ENCODE data around the gene RCSD1.

The RCSD1 gene

DNA sequence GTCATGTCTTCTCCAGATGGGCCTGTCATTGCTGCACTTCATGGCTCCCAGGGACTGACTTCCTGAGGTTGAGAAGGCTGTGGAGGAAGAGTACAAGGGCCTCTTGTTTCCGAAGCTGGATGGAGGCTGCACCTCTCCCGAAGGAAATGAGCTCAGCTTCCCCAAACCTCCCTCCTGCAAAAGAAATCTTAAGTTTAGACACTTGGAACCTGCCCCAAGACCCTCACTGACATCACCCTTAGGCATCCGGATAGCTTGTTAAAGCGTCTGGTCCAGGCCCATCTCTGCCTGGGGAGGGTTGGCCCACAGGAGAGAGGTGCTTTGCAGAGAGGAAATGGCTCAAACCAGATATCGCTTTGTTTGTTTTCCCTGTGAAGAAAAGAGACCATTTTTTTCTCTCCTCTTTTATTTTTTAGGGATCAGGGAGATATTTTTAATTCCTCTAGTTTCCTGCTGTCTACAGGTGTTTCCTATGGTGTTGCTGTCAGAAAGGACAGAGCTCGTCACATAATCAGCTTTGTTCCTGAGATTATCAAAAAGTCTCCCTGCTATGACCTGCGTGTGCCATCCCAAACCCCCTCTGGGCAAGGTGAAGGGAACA is 25.0 kb downstream of the RCSD1 start:
- Mint-ChIP-seq H3K27ac (peak overlapping the region; percentile 67 to 72), H3K9me3 (no peaks in the 10 kb centered on the region), H3K27me3 (no peaks in the 10 kb centered on the region), H3K4me1 (ENCODE audit: low read depth in 2 of 2) (peaks cover 81 to 89% of the 10 kb centered on the region in 2 donors), H3K36me3 (ENCODE audit: insufficient read depth) (peaks cover 34% of the 10 kb centered on the region), H3K4me3 (peak overlapping the region; percentile 7 to 34)
- ATAC-seq (replicated peaks) (no peak), DNase-seq (no peak)

DNA sequence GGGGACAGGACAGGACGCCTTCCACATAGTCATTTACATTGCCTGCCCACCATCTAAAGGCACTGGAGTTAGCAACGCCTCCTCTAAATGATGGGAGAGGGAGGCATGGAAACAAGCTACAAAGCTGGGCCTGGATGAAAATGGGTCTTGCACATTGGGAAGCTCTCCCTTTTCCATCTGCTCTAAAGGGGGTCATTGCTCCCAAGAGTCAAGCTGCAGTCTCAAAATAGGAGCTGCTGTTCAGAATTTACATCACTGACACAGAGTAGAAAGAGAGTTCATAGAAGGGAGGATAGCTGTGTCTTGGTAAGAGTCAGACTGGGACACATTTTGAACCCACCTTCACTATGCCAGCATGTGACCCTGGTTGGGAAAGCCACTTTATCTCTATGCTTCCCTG is 26.6 kb downstream of the RCSD1 start:
- H3K36me3 Mint-ChIP-seq (ENCODE audit: insufficient read depth) = peaks cover 44% of the 10 kb centered on the region
- peak overlapping the region in 1 of 2 donors; percentile 21 for H3K4me3 Mint-ChIP-seq
- H3K4me1 Mint-ChIP-seq (ENCODE audit: low read depth in 2 of 2) = peaks cover 80 to 89% of the 10 kb centered on the region in 2 donors
- DNase-seq (no peak), ATAC-seq (replicated peaks) (no peak)
- no peaks in the 10 kb centered on the region for H3K9me3 Mint-ChIP-seq
- H3K27ac Mint-ChIP-seq = peak overlapping the region; percentile 72 to 92
- H3K27me3 Mint-ChIP-seq = no peaks in the 10 kb centered on the region

DNA sequence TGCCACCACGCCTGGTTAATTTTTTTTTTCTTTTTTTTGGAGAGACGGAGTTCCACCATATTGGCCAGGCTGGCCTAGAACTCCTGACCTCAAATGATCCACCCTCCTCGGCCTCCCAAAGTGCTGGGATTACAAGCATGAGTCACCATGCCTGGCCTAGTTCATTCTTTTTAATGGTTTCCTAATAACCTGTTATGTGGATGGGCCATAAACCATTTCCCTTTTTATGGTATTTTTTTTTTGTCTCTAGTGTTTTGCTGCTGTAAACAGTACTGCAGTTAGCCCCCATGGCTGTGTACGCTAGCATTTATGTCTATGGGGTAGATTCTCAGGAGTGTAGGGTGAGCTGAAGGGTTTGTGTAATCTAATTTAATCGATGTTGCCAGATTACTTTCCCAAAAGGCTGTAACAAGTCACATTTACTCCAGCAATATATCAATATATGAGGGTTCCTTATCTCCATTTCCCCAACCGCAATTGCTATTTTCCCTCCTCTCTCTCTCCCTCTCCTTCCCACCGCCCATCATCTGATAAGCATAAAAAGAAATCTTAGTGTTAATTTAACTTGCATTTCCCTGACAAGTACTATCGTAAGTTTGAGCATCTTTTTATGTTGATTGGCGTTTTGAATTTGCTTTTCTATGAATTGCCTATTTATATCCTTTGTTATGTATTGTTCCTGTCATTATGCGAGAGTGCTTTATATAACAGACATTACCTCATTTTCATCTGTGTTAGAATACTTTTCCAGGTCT is 28.7 kb downstream of the RCSD1 start:
- H3K4me3 Mint-ChIP-seq = peak overlapping the region; percentile 39 to 47
- H3K36me3 Mint-ChIP-seq (ENCODE audit: insufficient read depth) = peaks cover 51% of the 10 kb centered on the region
- H3K9me3 Mint-ChIP-seq = no peaks in the 10 kb centered on the region
- peak overlapping the region; percentile 72 to 92 for H3K27ac Mint-ChIP-seq
- ATAC-seq (replicated peaks) (no peak), DNase-seq (no peak)
- H3K4me1 Mint-ChIP-seq (ENCODE audit: low read depth in 2 of 2) = peaks cover 84 to 92% of the 10 kb centered on the region in 2 donors
- no peaks in the 10 kb centered on the region for H3K27me3 Mint-ChIP-seq

DNA sequence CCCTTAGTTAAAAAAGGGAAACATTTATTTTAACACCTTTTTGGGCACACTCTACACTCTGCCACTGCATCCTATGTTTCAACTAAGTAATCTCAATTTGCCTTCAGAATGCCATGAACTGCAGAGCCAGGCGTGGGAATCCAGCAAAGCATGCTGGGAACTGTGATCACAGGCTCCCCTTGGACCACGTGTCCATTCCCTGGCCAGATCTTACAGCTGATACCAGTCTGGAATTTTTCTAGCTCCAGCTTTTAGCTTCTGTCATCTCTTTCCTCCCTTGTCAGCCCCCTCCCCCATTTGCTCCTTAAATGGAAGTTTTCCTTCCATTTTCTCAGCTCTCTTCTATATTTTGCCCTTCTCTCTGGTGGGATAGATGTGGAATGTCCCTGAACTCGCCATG is 29.4 kb downstream of the RCSD1 start:
- no peak for DNase-seq
- Mint-ChIP-seq H3K4me1 (ENCODE audit: low read depth in 2 of 2) (peaks cover 80 to 90% of the 10 kb centered on the region in 2 donors), H3K27ac (peak overlapping the region; percentile 72 to 92), H3K36me3 (ENCODE audit: insufficient read depth) (peaks cover 52% of the 10 kb centered on the region), H3K9me3 (no peaks in the 10 kb centered on the region), H3K27me3 (no peaks in the 10 kb centered on the region), H3K4me3 (peak overlapping the region; percentile 42 to 47)
- no peak for ATAC-seq (replicated peaks)

DNA sequence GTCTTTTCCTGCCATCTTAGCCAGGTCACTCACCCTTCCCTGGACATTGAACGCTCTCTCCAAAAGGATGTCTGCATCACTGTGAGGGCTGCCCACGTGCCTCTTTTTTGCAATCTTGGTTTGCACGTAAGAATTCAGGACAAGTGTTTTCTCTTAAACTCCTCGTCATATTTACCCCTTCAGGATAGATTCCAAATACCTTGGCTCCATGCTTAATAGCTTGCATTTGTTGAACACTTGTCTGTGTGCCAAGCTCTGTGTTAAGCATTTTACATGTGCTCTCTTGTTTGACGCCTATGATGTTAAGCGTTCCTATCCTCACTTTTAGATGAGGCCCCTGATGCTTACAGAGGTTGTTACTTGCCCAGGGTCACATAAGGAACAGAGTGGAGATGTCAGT is 29.8 kb downstream of the RCSD1 start:
- H3K36me3 Mint-ChIP-seq (ENCODE audit: insufficient read depth) = peaks cover 56% of the 10 kb centered on the region
- H3K27ac Mint-ChIP-seq = peak overlapping the region; percentile 72 to 92

DNA sequence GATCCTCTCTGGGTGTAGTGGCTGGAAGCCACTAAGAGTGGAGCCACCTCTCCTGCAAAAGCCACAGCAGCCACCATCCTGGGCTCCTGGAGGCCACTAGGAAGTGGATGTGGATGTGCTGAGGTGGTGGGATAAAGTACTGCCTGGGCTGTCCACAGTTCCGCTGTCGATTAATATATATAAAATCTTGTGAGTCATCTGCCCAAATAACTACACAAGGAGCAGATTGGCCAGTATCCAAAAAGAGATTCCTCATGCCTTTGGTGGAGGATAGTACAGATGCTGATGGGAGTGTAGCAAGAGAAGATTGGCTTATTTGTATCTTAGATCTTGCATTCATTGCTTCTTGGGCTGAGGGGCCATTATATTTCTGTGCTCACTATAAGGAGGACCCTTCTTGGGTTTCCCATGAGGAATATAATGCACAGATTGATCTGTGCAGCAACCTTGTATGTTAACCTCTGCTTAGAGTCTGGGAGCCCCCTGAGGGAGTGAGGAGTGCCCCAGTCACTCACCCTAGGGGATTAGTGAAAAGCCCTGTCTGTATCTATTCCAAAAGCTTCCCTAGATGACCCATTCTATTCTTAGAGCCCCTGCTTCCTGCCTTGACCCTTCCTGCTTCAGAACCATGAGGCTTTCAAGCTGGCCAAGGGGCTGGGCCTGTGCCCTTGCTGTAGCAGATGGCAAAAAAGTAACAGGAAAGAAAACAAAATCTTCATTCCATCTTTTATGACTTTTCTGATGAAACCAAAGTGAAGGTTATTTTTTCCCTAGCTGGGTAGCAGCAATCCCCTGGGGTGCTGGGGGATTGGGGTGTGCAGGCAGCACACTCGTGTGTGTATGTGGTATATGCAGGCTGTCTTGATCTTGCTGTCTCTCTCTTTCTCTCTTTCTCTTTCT is 31.7 kb downstream of the RCSD1 start:
- Mint-ChIP-seq H3K9me3 (no peaks in the 10 kb centered on the region), H3K4me3 (peak overlapping the region; percentile 2 to 42), H3K36me3 (ENCODE audit: insufficient read depth) (peaks cover 64% of the 10 kb centered on the region), H3K27me3 (no peaks in the 10 kb centered on the region), H3K4me1 (ENCODE audit: low read depth in 2 of 2) (peaks cover 75 to 96% of the 10 kb centered on the region in 2 donors), H3K27ac (peak overlapping the region; percentile 72 to 92)
- ATAC-seq (replicated peaks) (no peak), DNase-seq (no peak)

More for the DNA sequence above, 29.8 kb downstream of the RCSD1 start:
- Mint-ChIP-seq H3K9me3 (no peaks in the 10 kb centered on the region), H3K27me3 (no peaks in the 10 kb centered on the region), H3K4me1 (ENCODE audit: low read depth in 2 of 2) (peaks cover 78 to 90% of the 10 kb centered on the region in 2 donors), H3K4me3 (peak overlapping the region; percentile 42 to 47)
- no peak for DNase-seq
- ATAC-seq (replicated peaks) = no peak

DNA sequence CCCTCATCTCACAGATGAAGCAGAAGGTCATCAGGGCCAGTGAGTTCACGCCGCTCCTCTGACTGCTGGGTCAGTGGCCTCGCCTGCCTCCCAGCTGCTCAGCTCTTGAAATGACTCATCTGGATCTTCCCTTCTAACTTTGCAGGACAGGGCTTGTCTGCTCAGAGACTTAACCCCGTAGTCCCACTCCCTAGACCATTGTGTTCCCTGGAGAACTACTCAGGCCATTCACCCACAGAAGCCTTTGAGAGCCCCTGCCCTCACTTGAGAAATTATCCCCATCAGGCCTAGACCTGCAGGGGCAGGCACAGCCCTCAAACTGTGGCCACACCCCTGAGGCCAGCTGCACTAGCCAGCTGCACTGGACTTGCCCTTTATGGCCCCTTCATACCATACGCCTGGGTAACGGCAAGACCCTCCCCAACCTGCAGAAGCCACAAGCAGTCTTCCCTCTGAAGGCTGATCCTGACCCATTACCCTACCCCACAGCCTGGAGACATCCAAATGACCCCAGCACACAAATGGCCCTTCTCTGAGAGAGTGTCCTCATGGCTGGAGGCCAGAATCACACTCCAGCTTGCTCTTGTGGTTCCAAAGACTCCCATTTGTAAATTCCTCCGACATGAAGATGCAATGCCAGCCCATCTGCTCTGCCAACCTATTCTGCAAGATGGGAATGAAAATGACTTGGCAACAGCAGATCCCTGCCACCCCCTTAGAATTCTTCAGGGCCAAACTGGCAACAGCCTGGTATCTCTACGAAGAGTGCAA is 33.2 kb downstream of the RCSD1 start:
- Mint-ChIP-seq H3K4me3 (peak overlapping the region; percentile 53 to 55), H3K36me3 (ENCODE audit: insufficient read depth) (peaks cover 69% of the 10 kb centered on the region), H3K27ac (peak overlapping the region; percentile 72 to 92)

GRCh38 chr1:167665469-167665868 is 35.4 kb downstream of the RCSD1 start:
- Mint-ChIP-seq H3K27me3 (no peaks in the 10 kb centered on the region), H3K4me3 (no peak overlapping the region), H3K4me1 (ENCODE audit: low read depth in 2 of 2) (peaks cover 70 to 98% of the 10 kb centered on the region in 2 donors), H3K36me3 (ENCODE audit: insufficient read depth) (peaks cover 63% of the 10 kb centered on the region), H3K9me3 (no peaks in the 10 kb centered on the region), H3K27ac (peak overlapping the region in 1 of 2 donors; percentile 92)
- no peak for DNase-seq
- no peak for ATAC-seq (replicated peaks)

More for the DNA sequence above, 33.2 kb downstream of the RCSD1 start:
- H3K9me3 Mint-ChIP-seq = no peaks in the 10 kb centered on the region
- no peaks in the 10 kb centered on the region for H3K27me3 Mint-ChIP-seq
- no peak for ATAC-seq (replicated peaks)
- peaks cover 74 to 98% of the 10 kb centered on the region in 2 donors for H3K4me1 Mint-ChIP-seq (ENCODE audit: low read depth in 2 of 2)
- DNase-seq = no peak

DNA sequence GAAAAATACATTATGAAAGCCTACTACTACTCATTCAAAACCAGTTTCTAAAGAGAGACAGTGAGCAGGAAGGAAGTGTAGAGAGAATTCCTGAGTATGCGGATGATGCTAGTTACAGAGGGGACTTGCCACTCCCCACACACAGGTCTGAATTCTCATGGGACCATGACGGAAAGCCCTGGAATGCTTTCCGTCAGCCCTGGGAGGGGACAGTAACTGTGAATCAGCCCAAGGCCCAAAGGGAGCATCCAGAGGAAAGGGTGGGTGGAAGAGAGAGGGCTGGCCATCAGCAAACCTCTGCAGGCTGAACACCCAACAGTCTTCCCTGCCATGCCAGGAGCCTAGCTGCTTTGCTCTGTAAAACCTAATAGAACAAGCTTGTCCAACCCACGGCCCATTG is 36.4 kb downstream of the RCSD1 start:
- no peak for ATAC-seq (replicated peaks)
- Mint-ChIP-seq H3K27ac (peak overlapping the region; percentile 92 to 95), H3K4me1 (ENCODE audit: low read depth in 2 of 2) (peaks cover 72 to 98% of the 10 kb centered on the region in 2 donors)

DNA sequence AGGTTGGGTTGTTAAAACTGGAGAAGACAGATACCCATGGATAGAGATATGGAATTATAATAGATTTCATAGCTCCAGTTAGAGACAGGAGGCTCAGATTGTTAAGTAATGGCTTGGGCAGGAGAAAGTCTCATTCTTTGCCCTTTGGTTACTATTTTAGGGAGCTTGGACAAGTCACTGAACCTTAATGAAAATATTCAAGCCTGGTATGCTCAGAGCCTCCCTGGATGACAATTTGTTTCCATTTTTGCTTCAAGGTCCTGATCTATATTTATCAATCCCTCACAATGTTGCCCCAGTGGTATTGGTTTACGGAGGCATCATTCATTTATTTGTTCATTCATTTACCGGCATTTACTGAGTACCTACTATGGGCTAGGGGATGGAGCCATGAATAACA is 37.5 kb downstream of the RCSD1 start:
- Mint-ChIP-seq H3K4me1 (ENCODE audit: low read depth in 2 of 2) (peaks cover 74 to 98% of the 10 kb centered on the region in 2 donors), H3K27ac (peak overlapping the region; percentile 92 to 95), H3K4me3 (peak overlapping the region in 1 of 2 donors; percentile 21), H3K36me3 (ENCODE audit: insufficient read depth) (peaks cover 59% of the 10 kb centered on the region), H3K27me3 (no peaks in the 10 kb centered on the region), H3K9me3 (no peaks in the 10 kb centered on the region)
- DNase-seq = no peak
- ATAC-seq (replicated peaks) = no peak

More for the DNA sequence above, 36.4 kb downstream of the RCSD1 start:
- Mint-ChIP-seq H3K36me3 (ENCODE audit: insufficient read depth) (peaks cover 62% of the 10 kb centered on the region), H3K9me3 (no peaks in the 10 kb centered on the region), H3K27me3 (no peaks in the 10 kb centered on the region), H3K4me3 (peak overlapping the region in 1 of 2 donors; percentile 21)
- DNase-seq = no peak

DNA sequence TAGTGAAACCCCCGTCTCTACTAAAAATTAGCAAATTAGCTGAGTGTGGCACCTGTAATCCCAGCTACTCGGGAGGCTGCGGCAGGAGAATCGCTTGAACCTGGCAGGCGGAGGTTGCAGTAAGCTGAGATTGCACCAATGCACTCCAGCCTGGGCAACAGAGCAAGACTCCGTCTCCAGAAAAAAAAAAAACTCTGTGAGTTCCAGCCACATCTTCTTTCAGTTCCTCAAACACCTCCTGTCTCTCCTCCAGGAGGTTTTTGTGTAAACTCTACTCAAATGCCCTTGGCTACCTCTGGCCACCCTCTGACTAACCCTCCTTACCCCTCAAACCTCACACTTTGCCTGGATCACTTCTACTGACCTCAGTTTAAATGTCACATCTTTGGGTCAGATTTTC is 38.1 kb downstream of the RCSD1 start:
- Mint-ChIP-seq H3K27ac (peak overlapping the region; percentile 92 to 95), H3K4me1 (ENCODE audit: low read depth in 2 of 2) (peaks cover 73 to 97% of the 10 kb centered on the region in 2 donors), H3K9me3 (no peaks in the 10 kb centered on the region), H3K36me3 (ENCODE audit: insufficient read depth) (peaks cover 55% of the 10 kb centered on the region), H3K4me3 (no peak overlapping the region), H3K27me3 (no peaks in the 10 kb centered on the region)
- ATAC-seq (replicated peaks) (no peak), DNase-seq (no peak)

DNA sequence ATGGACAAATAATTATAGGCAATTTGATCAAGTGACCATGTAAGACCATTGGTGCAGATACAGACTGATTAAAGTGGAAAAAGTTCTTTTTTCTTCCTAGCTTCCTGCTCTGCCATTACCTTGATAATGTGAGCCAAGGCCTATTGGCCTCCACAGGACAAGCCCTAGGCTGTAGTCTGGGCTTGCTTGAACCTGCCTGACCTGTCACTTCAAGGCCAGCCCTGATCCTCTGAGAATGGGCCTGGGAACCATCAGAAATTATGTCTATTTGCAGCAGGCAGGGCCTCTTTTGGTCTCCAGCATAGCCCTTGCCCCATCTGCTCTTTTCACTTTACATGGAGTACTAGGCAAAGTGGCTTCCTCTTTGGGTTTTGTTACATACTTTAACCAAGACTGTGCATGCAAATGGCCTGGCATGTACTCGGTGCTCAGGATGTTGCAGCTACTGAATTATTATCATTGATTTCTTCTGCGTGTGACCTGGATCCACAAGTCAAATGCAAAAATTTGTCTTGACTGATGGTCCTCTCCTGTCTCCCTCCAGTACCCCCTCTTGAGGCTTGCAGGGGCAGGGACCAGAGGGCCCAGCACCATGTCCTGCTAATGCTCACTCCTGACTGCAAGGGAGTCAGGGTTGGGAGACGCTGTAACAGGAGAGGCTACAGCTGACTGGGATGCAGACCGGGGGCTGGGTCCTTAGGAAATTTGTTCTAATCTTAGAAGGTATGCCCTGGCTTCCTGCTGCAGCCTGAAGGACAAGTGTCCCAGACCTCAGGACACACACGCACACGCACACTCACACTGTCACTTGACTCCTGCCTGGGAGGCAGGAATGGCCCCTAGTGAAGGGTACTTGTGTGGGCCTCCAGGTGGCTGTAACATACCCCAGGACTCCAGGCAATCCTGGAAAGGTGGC is 39.4 kb downstream of the RCSD1 start:
- H3K9me3 Mint-ChIP-seq = no peaks in the 10 kb centered on the region
- H3K4me3 Mint-ChIP-seq = peak overlapping the region; percentile 33 to 39
- H3K27me3 Mint-ChIP-seq = no peaks in the 10 kb centered on the region
- ATAC-seq (replicated peaks) = no peak
- peaks cover 73 to 97% of the 10 kb centered on the region in 2 donors for H3K4me1 Mint-ChIP-seq (ENCODE audit: low read depth in 2 of 2)
- no peak for DNase-seq
- peak overlapping the region; percentile 92 to 95 for H3K27ac Mint-ChIP-seq
- H3K36me3 Mint-ChIP-seq (ENCODE audit: insufficient read depth) = peaks cover 47% of the 10 kb centered on the region
